Activated CD4-positive, alpha-beta T cell treated with anti-CD3 and anti-CD28 coated beads, Interleukin-2, amount 50 U/mL, for 4 hours (primary cell): Measurements from ENCODE around the gene NPHS1.

Source experiments
- DNase-seq, 2 experiments: peaks; one replicate each; pipeline ENCODE4 v3.0.0-alpha.2; 2020

The NPHS1 gene

DNA sequence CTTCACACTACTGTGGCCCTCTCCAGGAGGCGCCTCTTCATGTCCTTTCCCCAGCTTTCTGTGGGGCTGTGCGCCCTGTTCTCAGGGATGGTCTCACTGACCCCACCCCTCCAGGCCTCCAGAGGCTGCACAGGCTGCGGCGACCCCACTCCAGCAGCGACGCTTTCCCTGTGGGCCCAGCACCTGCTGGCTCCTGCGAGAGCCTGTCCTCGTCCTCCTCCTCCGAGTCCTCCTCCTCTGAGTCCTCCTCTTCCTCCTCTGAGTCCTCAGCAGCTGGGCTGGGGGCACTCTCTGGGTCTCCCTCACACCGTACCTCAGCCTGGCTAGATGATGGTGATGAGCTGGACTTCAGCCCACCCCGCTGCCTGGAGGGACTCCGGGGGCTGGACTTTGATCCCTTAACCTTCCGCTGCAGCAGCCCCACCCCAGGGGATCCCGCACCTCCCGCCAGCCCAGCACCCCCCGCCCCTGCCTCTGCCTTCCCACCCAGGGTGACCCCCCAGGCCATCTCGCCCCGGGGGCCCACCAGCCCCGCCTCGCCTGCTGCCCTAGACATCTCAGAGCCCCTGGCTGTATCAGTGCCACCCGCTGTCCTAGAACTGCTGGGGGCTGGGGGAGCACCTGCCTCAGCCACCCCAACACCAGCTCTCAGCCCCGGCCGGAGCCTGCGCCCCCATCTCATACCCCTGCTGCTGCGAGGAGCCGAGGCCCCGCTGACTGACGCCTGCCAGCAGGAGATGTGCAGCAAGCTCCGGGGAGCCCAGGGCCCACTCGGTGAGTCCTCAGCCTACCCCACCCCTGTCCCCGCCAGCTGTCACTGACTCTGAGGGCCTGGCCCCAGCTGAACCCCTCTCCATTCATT, 65.8 kb downstream of the NPHS1 start:
- no peak for DNase-seq

DNA sequence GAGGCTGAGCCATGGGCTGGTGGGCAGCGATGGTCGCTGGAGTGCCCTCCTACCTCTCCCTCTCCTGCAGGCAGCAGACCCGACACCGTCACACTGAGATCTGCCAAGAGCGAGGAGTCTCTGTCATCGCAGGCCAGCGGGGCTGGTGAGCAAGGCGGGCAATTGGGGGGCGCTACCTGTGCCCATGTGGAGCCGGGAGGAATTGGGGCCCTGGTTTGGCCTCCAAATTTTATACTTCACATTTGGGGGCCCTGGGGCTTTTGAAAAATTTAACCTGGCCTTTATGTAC, 67.0 kb downstream of the NPHS1 start:
- no peak for DNase-seq

DNA sequence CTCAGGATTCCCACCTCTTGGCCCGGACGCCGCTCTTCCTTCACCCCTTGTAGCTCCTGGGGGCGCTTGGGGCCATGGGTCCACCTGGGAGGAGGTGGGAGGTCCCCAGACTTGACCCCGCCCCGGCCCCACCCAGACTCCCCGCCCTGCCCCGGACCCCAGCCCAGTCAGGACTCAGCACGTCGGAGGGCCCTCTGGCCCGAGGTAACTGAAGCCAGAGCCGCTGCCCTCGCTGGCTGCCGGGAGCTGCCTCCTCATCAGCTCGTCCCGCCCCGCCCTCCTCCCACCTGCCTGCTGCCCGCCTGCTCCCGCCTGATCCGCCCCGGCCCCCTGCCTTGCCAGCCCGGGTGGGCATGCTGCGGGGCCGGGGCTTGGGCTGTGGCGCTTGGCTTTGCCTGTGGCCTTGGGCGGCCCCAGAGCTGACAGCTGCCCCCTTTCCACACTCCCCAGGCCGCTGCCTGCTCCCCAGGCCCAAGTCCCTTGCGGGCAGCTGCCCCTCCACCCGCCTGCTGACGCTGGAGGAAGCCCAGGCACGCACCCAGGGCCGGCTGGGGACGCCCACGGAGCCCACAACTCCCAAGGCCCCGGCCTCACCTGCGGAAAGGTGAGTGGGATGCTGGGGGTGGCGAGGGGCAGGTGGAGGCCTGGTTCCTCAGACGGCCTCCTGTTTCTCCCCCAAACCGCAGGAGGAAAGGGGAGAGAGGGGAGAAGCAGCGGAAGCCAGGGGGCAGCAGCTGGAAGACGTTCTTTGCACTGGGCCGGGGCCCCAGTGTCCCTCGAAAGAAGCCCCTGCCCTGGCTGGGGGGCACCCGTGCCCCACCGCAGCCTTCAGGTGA, 67.6 kb downstream of the NPHS1 start:
- DNase-seq: no peak

DNA sequence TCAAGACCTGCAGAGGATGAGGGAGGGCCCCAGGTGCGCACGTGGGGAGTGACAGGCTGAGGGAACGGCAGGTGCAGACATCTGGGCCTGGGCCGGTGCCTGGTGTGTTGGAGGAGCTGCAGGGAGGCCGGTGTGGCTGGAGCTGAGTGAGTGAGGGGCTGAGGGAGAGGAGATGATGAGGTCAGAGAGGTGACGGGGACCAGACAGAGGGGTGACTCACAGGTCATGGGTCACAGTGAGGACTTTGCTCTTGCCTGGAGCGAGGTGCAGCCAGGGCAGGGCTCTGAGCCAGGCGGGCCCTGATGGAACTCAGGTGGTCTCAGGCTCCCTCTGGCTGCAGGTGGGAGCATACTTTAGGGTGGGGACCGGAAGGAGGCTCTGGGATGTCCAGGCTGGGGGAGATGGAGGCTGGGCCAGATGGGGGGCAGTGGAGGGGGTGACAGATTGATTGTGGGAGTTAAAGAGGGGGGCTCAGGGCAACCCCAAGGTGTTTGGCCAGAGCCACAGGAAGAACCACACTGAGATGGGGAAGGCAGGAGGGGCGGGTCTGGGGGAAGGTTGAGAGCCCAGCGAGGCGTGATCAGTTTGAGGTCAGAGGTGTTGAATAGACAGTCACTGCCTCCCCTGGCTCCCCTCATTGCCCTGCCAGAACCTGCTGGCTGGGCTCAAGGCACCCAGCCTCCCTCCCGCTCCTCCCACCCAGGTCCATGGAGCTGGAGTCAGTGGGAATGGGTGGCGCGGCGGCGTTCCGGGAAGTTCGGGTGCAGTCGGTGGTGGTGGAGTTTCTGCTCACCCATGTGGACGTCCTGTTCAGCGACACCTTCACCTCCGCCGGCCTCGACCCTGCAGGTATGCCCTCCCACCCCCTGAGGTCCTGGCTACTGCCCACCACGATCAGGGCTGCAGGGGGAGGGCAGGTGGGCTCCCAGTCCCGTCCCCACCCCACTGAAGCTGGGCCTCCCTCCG, 68.6 kb downstream of the NPHS1 start:
- DNase-seq: no peak

DNA sequence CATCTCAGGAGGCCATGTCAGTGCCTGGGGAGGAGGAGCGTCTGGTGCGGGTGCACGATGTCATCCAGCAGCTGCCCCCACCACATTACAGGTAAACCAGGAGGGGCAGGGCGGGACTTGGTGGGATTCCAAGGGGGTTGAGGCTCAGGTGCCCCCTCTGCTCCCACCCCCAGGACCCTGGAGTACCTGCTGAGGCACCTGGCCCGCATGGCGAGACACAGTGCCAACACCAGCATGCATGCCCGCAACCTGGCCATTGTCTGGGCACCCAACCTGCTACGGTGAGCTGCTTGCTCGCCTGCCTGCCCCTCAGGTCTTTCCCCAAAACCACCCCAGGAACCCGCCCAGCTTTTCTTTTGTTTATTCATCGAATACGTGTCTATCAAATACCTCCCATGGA, 69.7 kb downstream of the NPHS1 start:
- no peak for DNase-seq

DNA sequence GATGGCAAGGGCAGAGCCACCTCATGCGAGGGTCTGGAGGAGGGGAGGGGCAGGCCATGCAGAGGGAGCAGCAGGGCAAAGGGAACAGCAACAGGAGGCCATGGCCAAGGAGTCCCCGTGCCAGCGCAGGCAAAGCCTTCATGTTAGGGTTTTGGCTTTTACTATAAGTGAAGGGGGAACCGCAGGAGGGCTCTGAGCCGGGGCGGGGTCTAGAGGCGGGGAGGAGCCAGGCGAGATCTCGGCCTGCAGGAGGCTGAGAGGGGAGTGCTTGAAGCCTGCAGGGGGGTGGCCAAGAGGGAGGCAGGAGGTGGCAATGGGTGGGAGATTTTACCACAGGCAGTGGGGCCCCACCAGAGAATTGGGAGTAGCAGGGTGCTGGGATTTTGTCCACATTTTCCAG, 70.7 kb downstream of the NPHS1 start:
- no peak for DNase-seq

DNA sequence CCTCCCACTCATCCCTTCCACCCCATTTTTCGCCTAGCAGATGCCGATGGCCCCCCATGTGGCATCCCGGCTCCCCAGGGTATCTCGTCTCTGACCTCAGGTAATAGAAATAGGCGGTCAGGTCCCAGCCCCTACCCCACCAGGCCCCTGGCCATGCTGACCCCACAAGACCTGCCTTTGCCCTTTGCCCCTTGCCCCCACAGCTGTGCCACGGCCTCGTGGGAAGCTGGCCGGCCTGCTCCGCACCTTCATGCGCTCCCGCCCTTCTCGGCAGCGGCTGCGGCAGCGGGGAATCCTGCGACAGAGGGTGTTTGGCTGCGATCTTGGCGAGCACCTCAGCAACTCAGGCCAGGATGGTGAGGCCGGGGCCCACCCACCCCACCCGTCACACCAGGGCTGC, 71.6 kb downstream of the NPHS1 start:
- DNase-seq: no peak

DNA sequence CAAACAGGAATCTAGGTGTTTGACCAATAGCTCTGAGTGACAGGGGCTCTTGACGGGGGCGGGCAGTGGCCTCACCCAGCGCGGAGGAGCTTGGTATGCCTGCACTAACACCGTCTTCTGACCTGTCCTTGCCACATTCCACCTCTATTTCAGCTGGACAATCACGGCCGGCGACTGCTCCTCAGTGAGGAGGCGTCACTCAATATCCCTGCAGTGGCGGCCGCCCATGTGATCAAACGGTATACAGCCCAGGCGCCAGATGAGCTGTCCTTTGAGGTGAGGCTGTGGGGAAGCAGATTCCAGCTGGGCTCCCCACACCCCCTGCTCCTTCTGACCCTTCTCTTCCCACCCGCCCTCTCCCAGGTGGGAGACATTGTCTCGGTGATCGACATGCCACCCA, 72.2 kb downstream of the NPHS1 start:
- no peak for DNase-seq

DNA sequence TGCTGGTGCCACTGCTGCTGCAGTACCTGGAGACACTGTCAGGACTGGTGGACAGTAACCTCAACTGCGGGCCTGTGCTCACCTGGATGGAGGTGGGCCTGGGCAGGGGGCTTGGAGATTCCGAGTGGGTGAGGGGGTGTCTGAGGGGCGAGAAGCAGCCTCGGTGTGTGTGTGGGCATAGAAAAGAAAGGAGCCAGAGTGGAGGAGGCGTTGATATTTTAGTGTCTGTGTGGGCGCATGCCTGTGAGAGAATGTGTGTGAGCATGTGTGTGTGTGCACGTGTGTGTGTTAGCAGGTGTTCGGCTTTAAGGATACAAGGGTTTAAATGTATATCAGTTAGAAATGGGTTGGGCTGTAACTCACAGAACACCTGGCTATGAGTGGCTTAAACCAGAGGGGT, 73.3 kb downstream of the NPHS1 start:
- no peak for DNase-seq

DNA sequence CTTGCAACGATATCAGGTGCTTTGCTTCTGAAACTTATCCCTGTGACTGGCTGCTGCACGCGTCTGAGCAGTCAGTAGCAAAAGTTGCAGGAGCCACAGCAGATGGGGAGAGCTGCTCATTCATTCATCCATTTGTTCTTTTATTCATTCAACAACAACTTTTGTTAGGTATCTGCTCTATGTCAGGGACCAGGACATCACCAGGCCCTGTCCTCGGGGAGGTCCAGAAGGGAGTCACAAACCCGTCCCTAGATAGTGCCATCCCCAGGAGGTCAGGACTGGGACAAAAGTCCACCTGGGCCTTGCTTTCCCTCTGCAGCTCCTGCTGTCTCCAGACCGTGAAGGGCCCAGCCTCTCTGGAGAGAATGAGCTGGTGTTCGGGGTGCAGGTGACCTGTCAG, 74.3 kb downstream of the NPHS1 start:
- no peak for DNase-seq

DNA sequence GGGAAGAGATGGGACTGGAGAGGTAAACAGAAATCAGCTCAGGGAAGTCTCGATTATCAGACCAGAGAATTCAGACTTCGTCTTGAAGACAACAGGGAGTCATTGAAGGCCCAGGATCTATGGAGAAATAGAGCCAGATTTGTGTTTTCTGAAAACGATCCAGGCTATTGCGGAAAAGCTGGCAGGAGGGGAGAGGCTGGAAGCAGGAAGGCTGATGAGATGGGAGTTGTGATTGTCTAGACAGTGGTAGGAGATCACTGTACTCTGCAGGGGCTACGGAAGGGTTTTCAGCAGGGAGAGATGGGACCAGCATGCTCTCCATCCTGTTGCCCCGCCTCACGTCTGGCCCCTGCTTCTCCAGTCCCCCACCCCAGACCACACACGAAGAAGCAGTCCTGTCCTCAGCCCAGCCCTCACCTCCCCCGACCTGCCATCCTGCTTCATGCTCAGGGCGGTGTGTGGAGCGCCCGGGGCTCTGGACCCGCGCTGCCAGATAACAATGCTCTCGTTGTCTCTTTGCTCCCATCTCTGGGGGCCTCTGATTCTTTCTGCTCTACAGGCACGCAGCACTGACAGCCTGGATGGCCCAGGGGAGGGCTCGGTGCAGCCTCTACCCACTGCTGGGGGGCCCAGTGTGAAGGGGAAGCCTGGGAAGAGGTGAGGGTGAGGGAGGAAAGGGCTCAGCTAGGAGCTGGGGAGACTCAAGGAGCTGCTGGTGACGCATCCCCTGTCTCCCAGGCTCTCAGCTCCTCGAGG, 75.0 kb downstream of the NPHS1 start:
- no peak for DNase-seq

DNA sequence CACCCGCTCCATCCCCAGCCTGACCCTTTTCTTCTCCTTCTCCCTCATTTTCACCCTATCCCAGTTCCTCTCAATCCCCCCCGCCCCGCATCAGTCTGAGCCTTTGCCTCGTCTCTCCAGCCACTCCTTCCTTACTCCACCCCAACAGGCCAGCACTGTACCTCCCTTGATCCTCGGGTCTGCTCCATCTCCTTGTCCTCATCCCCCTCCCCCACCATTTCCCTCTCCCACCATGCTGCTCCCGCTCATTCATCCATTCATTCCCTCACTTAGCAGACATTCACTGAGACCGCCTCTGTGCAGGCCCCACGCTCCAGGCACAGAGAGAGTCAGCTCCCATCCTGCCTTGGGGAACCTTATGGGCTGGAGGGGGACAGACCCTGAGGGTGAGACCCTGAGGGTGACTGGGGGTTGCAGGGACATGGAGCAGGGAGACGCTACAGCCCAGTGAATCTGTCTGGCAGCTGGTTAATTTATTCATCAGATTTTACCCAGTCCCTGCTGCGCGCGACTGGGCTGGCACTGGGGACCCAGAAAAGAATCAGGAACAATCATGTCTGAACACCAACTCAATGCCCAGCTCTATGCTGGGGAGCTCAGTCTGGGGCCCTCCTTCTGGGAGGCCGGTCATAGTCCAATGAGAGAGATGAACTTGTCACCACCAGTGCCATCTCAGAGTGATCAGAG, 76.1 kb downstream of the NPHS1 start:
- DNase-seq: no peak
